SK-N-SH treated with all-trans-retinoic acid at 6 μM for 48 hours (cell line): Measurements from ENCODE around the gene STAB2.

ENCODE experiments used
- POU6F1 ChIP-seq: fragments of 250-450 bp; sonication (Bioruptor Pico); IDR thresholded peaks from 2 replicates; pipeline ENCODE4 v1.8.0; 2021; ENCODE audit warnings: low read depth, mild to moderate bottlenecking, moderate library complexity, borderline replicate concordance
- RARB ChIP-seq: fragments of 250-450 bp; sonication (Bioruptor Pico); IDR thresholded peaks from 2 replicates; pipeline ENCODE4 v1.8.0; 2021; ENCODE audit warnings: mild to moderate bottlenecking, moderate library complexity
- TSHZ2 ChIP-seq: fragments of 250-450 bp; sonication (Bioruptor Pico); IDR thresholded peaks from 2 replicates; pipeline ENCODE4 v1.5.0; 2020; ENCODE audit warnings: mild to moderate bottlenecking, moderate library complexity

- TF ChIP-seq RARB (CRISPR knock-in tag): no peak
- no peak for TF ChIP-seq TSHZ2 (CRISPR knock-in tag)
- TF ChIP-seq POU6F1 (CRISPR knock-in tag): no peak
Observed at GRCh38 chr12:103802586-103802886, 215.5 kb downstream of the STAB2 start.
